Measurements from ENCODE around the gene GRK6.

- TF ChIP-seq CTCF (tag by site-specific recombination; IDR thresholded peaks at IDR 0.05) (no peak), ZBTB7A (tag by site-specific recombination; IDR thresholded peaks at IDR 0.05; ENCODE audit: low read depth) (no peak), KLF16 (tag by site-specific recombination; IDR thresholded peaks at IDR 0.05) (no peak)
Measured at GRCh38 chr5:177432143-177432838, 5.8 kb downstream of the GRK6 start.
